Mesendoderm (in vitro differentiated cells): ENCODE results near the gene PDZK1IP1.

Source experiments
- DNase-seq: peaks from one replicate; pipeline ENCODE4 v3.0.0; 2013
- H2AK5ac ChIP-seq: 2 replicates; pipeline ENCODE4 v1.6.1; 2013; ENCODE audit warnings: low read length, inconsistent platforms
- H2BK120ac ChIP-seq: 2 replicates; pipeline ENCODE4 v1.6.1; 2013; ENCODE audit warnings: low read depth, mild to moderate bottlenecking, low read length, moderate library complexity, mixed read lengths
- H2BK15ac ChIP-seq: replicated peaks from 2 replicates; pipeline ENCODE4 v1.6.1; 2013; ENCODE audit warnings: low read depth, mild to moderate bottlenecking, moderate library complexity
- H2BK5ac ChIP-seq: 2 replicates; pipeline ENCODE4 v1.6.1; 2013; ENCODE audit warnings: low read length, inconsistent platforms
- H3K18ac ChIP-seq: 2 replicates; pipeline ENCODE4 v1.6.1; 2013; ENCODE audit warnings: mild to moderate bottlenecking, low read length, mixed read lengths
- H3K23ac ChIP-seq: one replicate; pipeline ENCODE4 v1.6.1; 2013; ENCODE audit warnings: low read length
- H3K27ac ChIP-seq: 2 replicates; pipeline ENCODE4 v1.5.1; 2013; ENCODE audit warnings: low read depth, mild to moderate bottlenecking, inconsistent platforms, low read length, moderate library complexity
- H3K27me3 ChIP-seq: 2 replicates; pipeline ENCODE4 v1.6.1; 2013; ENCODE audit warnings: low read length, control low read depth, mild to moderate bottlenecking, inconsistent platforms; ENCODE audit not compliant: insufficient read depth, poor library complexity
- H3K36me3 ChIP-seq: 2 replicates; pipeline ENCODE4 v1.6.1; 2013; ENCODE audit warnings: low read length, inconsistent platforms; ENCODE audit not compliant: control insufficient read depth, insufficient read depth
- H3K4ac ChIP-seq: one replicate; pipeline ENCODE4 v1.6.1; 2013; ENCODE audit warnings: low read depth, mild to moderate bottlenecking, low read length, moderate library complexity
- H3K4me1 ChIP-seq: 2 replicates; pipeline ENCODE4 v1.6.1; 2013; ENCODE audit warnings: low read depth, low read length, inconsistent platforms; ENCODE audit not compliant: control insufficient read depth
- H3K4me2 ChIP-seq: 2 replicates; pipeline ENCODE4 v1.6.1; 2013; ENCODE audit warnings: low read length
- H3K4me3 ChIP-seq: 2 replicates; pipeline ENCODE4 v1.5.1; 2013; ENCODE audit warnings: mild to moderate bottlenecking, low read length
- H3K56ac ChIP-seq: one replicate; pipeline ENCODE4 v1.6.1; 2013; ENCODE audit warnings: low read length
- H3K79me1 ChIP-seq: 2 replicates; pipeline ENCODE4 v1.6.1; 2013; ENCODE audit warnings: low read length, inconsistent platforms
- H3K79me2 ChIP-seq: 2 replicates; pipeline ENCODE4 v1.6.1; 2013; ENCODE audit warnings: mild to moderate bottlenecking, low read length; ENCODE audit not compliant: control insufficient read depth, insufficient read depth
- H3K9ac ChIP-seq: 2 replicates; pipeline ENCODE4 v1.6.1; 2013; ENCODE audit warnings: low read length, inconsistent platforms
- H4K5ac ChIP-seq: one replicate; pipeline ENCODE4 v1.6.1; 2013; ENCODE audit warnings: low read length
- H4K8ac ChIP-seq: one replicate; pipeline ENCODE4 v1.6.1; 2013; ENCODE audit warnings: low read depth, mild to moderate bottlenecking, control low read depth, low read length, moderate library complexity
- WGBS: extraction: QIAGEN DNeasy Blood & Tissue Kit; methylation state at CpG from one replicate; pipeline ENCODE4 v1.1.7; 2013; ENCODE audit warnings: low lambda C conversion rate, missing lambda C conversion rate; ENCODE audit not compliant: insufficient coverage; ENCODE audit errors: extremely low coverage; 5-methylcytosine and 5-hydroxymethylcytosine counted together

The PDZK1IP1 gene

GRCh38 chr1:47181955-47182675 lies 7.7 kb downstream of the PDZK1IP1 start:
- Histone ChIP-seq H3K9ac (no peak overlapping the region), H3K23ac (no peak overlapping the region), H2BK15ac (no peak overlapping the region), H2AK5ac (no peak overlapping the region), H3K79me2 (no peaks in the 10 kb centered on the region), H3K4me3 (no peak overlapping the region), H4K5ac (no peak overlapping the region), H3K27ac (no peak overlapping the region), H2BK120ac (no peak overlapping the region), H2BK5ac (no peak overlapping the region), H3K18ac (no peak overlapping the region), H3K4ac (no peak overlapping the region), H3K79me1 (no peaks in the 10 kb centered on the region), H3K36me3 (no peaks in the 10 kb centered on the region), H4K8ac (no peak overlapping the region), H3K4me1 (peaks cover 3% of the 10 kb centered on the region), H3K56ac (no peak overlapping the region), H3K27me3 (no peaks in the 10 kb centered on the region), H3K4me2 (no peak overlapping the region)
- WGBS, result no CpG with 5 or more reads among the region's 7 CpGs
- no peak for DNase-seq

DNA sequence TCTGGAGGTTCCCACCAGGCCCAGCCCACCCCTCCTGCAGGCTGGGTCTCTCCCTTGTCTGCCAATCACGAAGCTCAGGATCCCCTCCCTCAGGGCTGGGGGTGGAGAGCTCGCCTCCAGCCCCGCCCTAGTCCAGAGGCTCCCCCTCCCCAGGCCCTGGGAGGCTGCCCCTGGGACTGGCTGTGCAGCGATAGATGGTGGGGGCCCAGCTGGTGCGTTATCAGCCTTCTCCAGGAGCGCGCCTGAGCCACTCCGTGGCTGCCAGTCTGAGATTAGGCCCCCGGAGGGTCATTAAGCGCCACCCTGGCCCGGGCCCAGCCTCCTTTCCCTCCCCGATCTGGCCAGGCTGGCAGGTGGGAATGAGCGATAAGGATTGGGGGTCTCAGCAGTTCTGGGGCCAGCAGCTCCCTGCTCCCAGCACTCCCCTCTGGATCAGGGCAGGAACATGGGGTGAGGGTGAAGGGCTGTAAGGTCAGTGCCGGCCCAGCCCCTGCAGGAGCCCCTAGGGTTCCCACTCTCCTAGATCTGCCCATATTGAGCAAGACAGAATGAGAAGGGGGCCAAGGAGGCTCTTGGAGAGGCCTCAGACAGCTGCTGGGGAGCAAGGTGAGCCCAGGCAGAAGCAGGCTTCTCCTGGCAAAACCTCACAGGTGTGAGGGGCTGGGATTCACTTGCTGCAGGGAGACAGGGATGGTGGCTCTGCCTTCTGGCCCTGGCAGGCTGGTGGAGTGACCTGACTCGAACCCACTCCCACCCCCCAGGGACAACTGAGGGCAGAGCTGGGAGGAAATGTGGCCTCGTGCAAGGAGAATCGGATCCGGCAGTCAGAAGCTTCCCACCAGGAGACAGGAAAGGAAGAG lies 8.5 kb downstream of the PDZK1IP1 start:
- H3K79me1 ChIP-seq, result no peaks in the 10 kb centered on the region
- no peak overlapping the region for H3K4me3 ChIP-seq
- no peaks in the 10 kb centered on the region for H3K79me2 ChIP-seq
- peak; percentile 36 for DNase-seq
- no peaks in the 10 kb centered on the region for H3K27me3 ChIP-seq
- no peak overlapping the region for H2BK120ac ChIP-seq
- H4K5ac ChIP-seq, result no peak overlapping the region
- no peaks in the 10 kb centered on the region for H3K36me3 ChIP-seq
- H2BK5ac ChIP-seq, result no peak overlapping the region
- H3K27ac ChIP-seq, result no peak overlapping the region
- no peak overlapping the region for H2AK5ac ChIP-seq
- H3K4ac ChIP-seq, result no peak overlapping the region
- no CpG with 5 or more reads among the region's 18 CpGs for WGBS
- no peak overlapping the region for H3K4me2 ChIP-seq
- H3K4me1 ChIP-seq, result peaks cover 3% of the 10 kb centered on the region
- H4K8ac ChIP-seq, result no peak overlapping the region
- no peak overlapping the region for H3K18ac ChIP-seq
- H3K23ac ChIP-seq, result no peak overlapping the region
- no peak overlapping the region for H2BK15ac ChIP-seq
- H3K56ac ChIP-seq, result no peak overlapping the region
- no peak overlapping the region for H3K9ac ChIP-seq

DNA sequence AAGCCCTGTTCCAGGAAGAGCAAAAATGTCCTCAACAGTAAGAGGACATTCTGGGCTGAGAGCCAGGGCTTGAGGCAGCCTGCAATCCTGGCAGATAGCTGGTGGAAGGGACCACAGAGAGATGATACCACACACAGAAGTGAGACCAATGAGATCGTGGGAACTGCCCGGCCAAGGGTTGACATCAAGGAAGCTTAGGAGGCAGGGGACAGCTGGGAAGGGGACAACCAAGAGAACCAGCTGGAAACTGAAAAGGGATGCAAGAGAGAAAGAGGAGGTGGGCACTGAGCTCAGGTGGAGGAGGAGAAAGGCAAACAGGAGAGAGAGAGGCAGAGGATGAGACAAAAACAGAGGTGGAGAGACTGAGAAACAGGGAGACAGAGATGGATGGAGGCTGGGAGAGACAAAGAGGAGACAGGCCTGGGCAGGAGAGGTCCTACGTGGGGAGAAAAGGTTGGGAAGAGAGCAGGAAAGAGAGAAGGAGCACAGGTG lies 9.2 kb downstream of the PDZK1IP1 start:
- Histone ChIP-seq H3K4me3 (no peak overlapping the region), H3K18ac (no peak overlapping the region), H2BK15ac (no peak overlapping the region), H3K23ac (no peak overlapping the region), H3K27me3 (no peaks in the 10 kb centered on the region), H2AK5ac (no peak overlapping the region), H4K5ac (no peak overlapping the region), H3K4ac (no peak overlapping the region), H2BK5ac (no peak overlapping the region), H3K56ac (no peak overlapping the region), H3K27ac (no peak overlapping the region), H3K36me3 (no peaks in the 10 kb centered on the region), H4K8ac (no peak overlapping the region), H2BK120ac (no peak overlapping the region), H3K79me2 (no peaks in the 10 kb centered on the region), H3K79me1 (no peaks in the 10 kb centered on the region), H3K4me1 (peaks cover 3% of the 10 kb centered on the region), H3K9ac (no peak overlapping the region), H3K4me2 (no peak overlapping the region)
- no peak for DNase-seq
- WGBS, result no CpG with 5 or more reads among the region's 3 CpGs

- Histone ChIP-seq H3K4ac (no peak overlapping the region), H3K23ac (no peak overlapping the region), H4K8ac (no peak overlapping the region), H2BK120ac (no peak overlapping the region), H3K4me1 (peaks cover 3% of the 10 kb centered on the region), H3K56ac (no peak overlapping the region), H3K4me2 (no peak overlapping the region), H3K9ac (no peak overlapping the region), H3K79me2 (no peaks in the 10 kb centered on the region), H3K27me3 (no peaks in the 10 kb centered on the region), H3K18ac (no peak overlapping the region), H4K5ac (no peak overlapping the region), H2BK15ac (no peak overlapping the region), H2BK5ac (no peak overlapping the region), H3K36me3 (no peaks in the 10 kb centered on the region), H3K79me1 (no peaks in the 10 kb centered on the region), H3K27ac (no peak overlapping the region), H2AK5ac (no peak overlapping the region), H3K4me3 (no peak overlapping the region)
- WGBS, result no CpG with 5 or more reads among the region's 3 CpGs
- DNase-seq, result no peak
These were observed 9.8 kb downstream of the PDZK1IP1 start for GRCh38 chr1:47179988-47180563.

DNA sequence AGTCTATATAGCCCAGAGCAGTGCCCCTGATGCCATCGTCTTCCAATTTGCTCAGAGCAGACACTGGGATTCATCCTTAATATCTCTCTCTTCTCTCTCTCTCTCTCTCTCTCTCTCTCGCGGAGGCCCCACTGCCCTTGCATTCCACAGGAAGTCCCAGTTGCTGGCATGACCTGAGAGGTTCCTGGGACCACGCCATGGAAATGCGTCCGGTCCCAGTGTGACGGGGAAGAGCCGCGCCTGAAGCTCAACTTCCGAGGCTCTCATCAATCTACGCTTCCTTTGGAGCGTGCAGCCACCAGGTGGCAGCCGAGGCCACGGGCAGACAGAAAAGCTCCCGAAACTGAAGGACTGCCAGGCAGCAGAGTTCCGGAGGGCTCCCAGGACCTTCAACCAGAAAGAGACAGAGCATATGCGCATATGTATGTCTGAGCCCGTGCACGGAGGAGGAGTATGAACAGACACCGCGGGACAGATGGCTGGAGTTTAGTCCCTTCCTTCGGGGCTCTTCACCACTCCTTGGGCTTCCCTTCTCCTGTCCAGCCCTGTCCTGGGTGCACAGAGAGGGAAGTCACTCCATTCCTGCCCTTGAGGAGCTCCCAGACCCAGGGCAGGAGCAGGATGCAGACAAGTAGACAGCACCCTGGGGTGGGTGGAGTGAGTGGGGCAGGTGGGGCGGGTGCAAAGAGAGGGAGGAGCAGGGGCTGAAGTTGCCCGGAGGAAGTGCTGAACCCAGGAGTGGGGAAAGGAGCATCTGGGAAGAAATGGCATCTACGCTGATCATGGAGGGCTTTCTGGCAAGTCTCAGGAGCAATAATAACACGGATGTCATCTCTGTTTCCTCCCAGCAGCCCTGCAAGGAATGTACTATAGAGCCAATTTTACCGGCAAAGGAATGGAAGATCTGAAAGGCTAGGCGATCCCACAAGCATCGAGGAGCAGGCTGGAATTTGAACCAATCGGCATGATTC lies 10.5 kb downstream of the PDZK1IP1 start:
- Histone ChIP-seq H3K18ac (no peak overlapping the region), H3K4me1 (peaks cover 3% of the 10 kb centered on the region), H2AK5ac (no peak overlapping the region), H2BK5ac (no peak overlapping the region), H3K4me3 (no peak overlapping the region), H3K79me1 (no peaks in the 10 kb centered on the region), H3K4me2 (peak overlapping the region; percentile 48), H3K56ac (peak overlapping the region; percentile 88), H3K4ac (peak overlapping the region; percentile 10), H3K27ac (no peak overlapping the region), H3K23ac (no peak overlapping the region), H4K5ac (peak overlapping the region; percentile 98), H3K36me3 (no peaks in the 10 kb centered on the region), H3K79me2 (no peaks in the 10 kb centered on the region), H2BK120ac (no peak overlapping the region), H3K9ac (peak overlapping the region; percentile 34), H3K27me3 (no peaks in the 10 kb centered on the region), H2BK15ac (no peak overlapping the region), H4K8ac (no peak overlapping the region)
- no CpG with 5 or more reads among the region's 30 CpGs for WGBS
- DNase-seq, result peak; percentile 99
